ENCODE measurements around the gene MZF1.
A peak's percentile ranks its signal among the peaks of the same experiment; 100 is the strongest.

MZF1 gene

DNA sequence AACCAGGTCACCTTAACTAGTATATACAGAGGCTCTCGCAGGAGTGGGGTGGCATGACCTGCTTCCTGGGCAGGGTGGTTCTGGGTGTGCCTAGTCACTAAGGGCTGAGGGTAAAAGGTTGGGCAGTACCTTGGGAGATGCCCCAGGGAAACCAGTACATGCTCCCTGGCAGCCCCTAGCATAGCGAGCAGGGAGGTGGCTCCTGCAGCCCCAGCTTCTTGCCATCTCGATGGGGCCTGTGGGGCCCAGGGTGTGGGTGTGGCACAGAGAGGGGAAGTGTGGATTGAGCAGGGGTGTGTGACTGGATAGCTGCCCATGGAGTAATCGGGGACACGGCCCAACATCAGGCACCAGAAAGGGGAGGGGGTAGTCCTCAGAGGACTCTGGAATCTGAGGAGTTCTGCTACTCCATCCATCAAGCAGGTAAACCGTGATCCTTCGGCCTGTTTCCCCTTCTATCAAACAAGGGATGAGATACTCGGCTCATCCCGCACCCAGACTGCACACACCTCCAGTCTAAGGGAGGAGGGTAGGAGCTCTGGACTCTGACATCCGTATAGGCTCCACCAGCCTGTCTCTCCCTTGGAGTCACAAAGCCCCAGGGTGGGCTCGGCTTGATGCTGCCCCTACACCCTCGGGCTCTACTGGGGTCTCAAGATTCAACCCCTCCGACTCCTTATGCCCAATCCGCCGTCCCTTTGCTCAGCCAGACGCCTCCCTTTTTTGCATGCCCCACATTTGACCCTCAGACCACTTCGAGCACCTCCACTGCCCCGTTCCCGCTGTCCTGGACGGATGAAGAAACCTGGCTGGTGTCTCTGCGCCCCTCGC, 54.7 kb downstream of the MZF1 start:
- peak overlapping the region; percentile 71 for H3K9ac ChIP-seq (ENCODE audit: low read depth, low read length, poor library complexity)
- H2AFZ ChIP-seq (ENCODE audit: low read length) = peak overlapping the region; percentile 90
- peak overlapping the region; percentile 98 for H3K23ac ChIP-seq (ENCODE audit: low read depth, low read length, poor library complexity)
- H3K18ac ChIP-seq (ENCODE audit: low read length) = peak overlapping the region; percentile 84
- peak overlapping the region; percentile 99 for H2AK5ac ChIP-seq (ENCODE audit: low read depth, low read length)
- DNase-seq (ENCODE audit: low spot score) = no peak
- no peak overlapping the region for H4K8ac ChIP-seq (ENCODE audit: low read depth, low read length)
- no peak overlapping the region for H2BK120ac ChIP-seq (ENCODE audit: low read depth, low read length)
- H2BK5ac ChIP-seq (ENCODE audit: low read length) = peak overlapping the region; percentile 93
- no CpG with 5 or more reads among the region's 22 CpGs for WGBS, 2 donors (ENCODE audit: extremely low coverage in 2 of 2, insufficient read length in 2 of 2, insufficient replicate concordance in 1 of 2)
- no peaks in the 10 kb centered on the region for H3K27me3 ChIP-seq (ENCODE audit: control insufficient read depth in 3 of 3, insufficient read depth in 3 of 3, low read depth in 1 of 3, low read length in 3 of 3)
- H2BK15ac ChIP-seq (ENCODE audit: low read length) = no peak overlapping the region
- H3K36me3 ChIP-seq (replicated peaks in 1 of 2; ENCODE audit: control insufficient read depth in 2 of 2, insufficient read depth in 2 of 2, low read length in 2 of 2) = peaks cover 19 to 37% of the 10 kb centered on the region in 2 donors
- H3K14ac ChIP-seq (ENCODE audit: low read length) = peak overlapping the region; percentile 85
- H4K91ac ChIP-seq (ENCODE audit: low read depth, low read length, poor library complexity) = no peak overlapping the region
- peaks cover 9 to 17% of the 10 kb centered on the region in 2 donors for H3K4me1 ChIP-seq (ENCODE audit: control insufficient read depth in 2 of 2, insufficient read depth in 1 of 2, low read depth in 1 of 2, low read length in 2 of 2)
- peak overlapping the region; percentile 85 for H3K4me2 ChIP-seq (ENCODE audit: insufficient read depth, low read length, poor library complexity, severe bottlenecking)
- no peak overlapping the region for H2BK12ac ChIP-seq (ENCODE audit: low read length)
- no peaks in the 10 kb centered on the region for H3K9me3 ChIP-seq (replicated peaks in 1 of 2; ENCODE audit: control insufficient read depth in 2 of 2, insufficient read depth in 1 of 2, low read depth in 1 of 2, low read length in 2 of 2)
- peak overlapping the region; percentile 99 for H3K4ac ChIP-seq (ENCODE audit: low read length)
- H3K27ac ChIP-seq (replicated peaks; ENCODE audit: low read length) = peak overlapping the region; percentile 94
- peaks cover 14% of the 10 kb centered on the region for H3K79me1 ChIP-seq (ENCODE audit: low read depth, low read length)
- H3K4me3 ChIP-seq (ENCODE audit: low read length in 2 of 2) = peak overlapping the region; percentile 53 to 89

- Histone ChIP-seq H3K36me3 (replicated peaks in 1 of 2; ENCODE audit: control insufficient read depth in 2 of 2, insufficient read depth in 2 of 2, low read length in 2 of 2) (peaks cover 24 to 43% of the 10 kb centered on the region in 2 donors), H2AFZ (ENCODE audit: low read length) (no peak overlapping the region), H4K8ac (ENCODE audit: low read depth, low read length) (no peak overlapping the region), H2BK12ac (ENCODE audit: low read length) (no peak overlapping the region), H3K18ac (ENCODE audit: low read length) (no peak overlapping the region), H3K27ac (replicated peaks; ENCODE audit: low read length) (no peak overlapping the region), H3K4me2 (ENCODE audit: insufficient read depth, low read length, poor library complexity, severe bottlenecking) (no peak overlapping the region), H3K79me1 (ENCODE audit: low read depth, low read length) (peaks cover 14% of the 10 kb centered on the region), H4K91ac (ENCODE audit: low read depth, low read length, poor library complexity) (no peak overlapping the region), H3K4me3 (ENCODE audit: low read length in 2 of 2) (peak overlapping the region; percentile 12 to 27), H2BK5ac (ENCODE audit: low read length) (no peak overlapping the region), H2AK5ac (ENCODE audit: low read depth, low read length) (peak overlapping the region; percentile 54), H2BK120ac (ENCODE audit: low read depth, low read length) (no peak overlapping the region), H2BK15ac (ENCODE audit: low read length) (no peak overlapping the region), H3K4ac (ENCODE audit: low read length) (no peak overlapping the region), H3K23ac (ENCODE audit: low read depth, low read length, poor library complexity) (peak overlapping the region; percentile 63), H3K14ac (ENCODE audit: low read length) (peak overlapping the region; percentile 8), H3K9me3 (replicated peaks in 1 of 2; ENCODE audit: control insufficient read depth in 2 of 2, insufficient read depth in 1 of 2, low read depth in 1 of 2, low read length in 2 of 2) (no peaks in the 10 kb centered on the region), H3K27me3 (ENCODE audit: control insufficient read depth in 3 of 3, insufficient read depth in 3 of 3, low read depth in 1 of 3, low read length in 3 of 3) (no peaks in the 10 kb centered on the region), H3K9ac (ENCODE audit: low read depth, low read length, poor library complexity) (peak overlapping the region; percentile 21), H3K4me1 (ENCODE audit: control insufficient read depth in 2 of 2, insufficient read depth in 1 of 2, low read depth in 1 of 2, low read length in 2 of 2) (peaks cover 9 to 17% of the 10 kb centered on the region in 2 donors)
- no CpG with 5 or more reads among the region's 65 CpGs for WGBS, 2 donors (ENCODE audit: extremely low coverage in 2 of 2, insufficient read length in 2 of 2, insufficient replicate concordance in 1 of 2)
- DNase-seq (ENCODE audit: low spot score) = no peak
Observed at GRCh38 chr19:58516964-58517833, 55.9 kb downstream of the MZF1 start.

DNA sequence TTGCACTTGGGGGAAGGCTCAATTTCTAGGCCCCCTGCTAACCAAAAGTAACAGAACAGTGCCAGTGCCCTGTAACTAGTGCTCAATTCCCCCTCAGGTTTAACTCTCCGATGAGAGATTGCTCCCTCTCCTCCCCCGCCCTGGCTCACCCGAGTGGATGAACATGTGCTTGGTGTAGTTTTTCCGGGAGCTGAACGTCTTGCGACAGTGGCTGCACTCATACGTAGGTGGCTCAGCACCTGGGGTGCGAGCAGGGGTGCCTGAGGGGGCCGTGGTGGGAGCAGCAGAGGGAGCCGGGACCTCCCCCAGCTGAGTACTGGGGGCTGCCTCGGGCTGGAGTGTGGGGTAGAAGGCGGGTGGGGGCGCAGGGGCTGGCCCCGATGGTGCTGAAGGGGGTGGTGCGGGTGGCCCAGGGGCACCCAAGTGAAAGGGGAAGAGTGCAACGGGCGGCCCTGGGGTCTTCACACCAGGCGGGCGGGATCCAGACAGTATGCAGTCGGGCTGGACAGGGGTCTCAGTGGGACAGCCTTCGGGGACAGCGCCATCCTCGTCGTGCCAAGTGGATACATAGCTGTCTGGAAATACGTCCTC, 56.8 kb downstream of the MZF1 start:
- peaks cover 24 to 43% of the 10 kb centered on the region in 2 donors for H3K36me3 ChIP-seq (replicated peaks in 1 of 2; ENCODE audit: control insufficient read depth in 2 of 2, insufficient read depth in 2 of 2, low read length in 2 of 2)
- no peak overlapping the region for H2BK5ac ChIP-seq (ENCODE audit: low read length)
- H3K4me3 ChIP-seq (ENCODE audit: low read length in 2 of 2) = no peak overlapping the region
- no peak overlapping the region for H2BK12ac ChIP-seq (ENCODE audit: low read length)
- H4K91ac ChIP-seq (ENCODE audit: low read depth, low read length, poor library complexity) = no peak overlapping the region
- H3K4me1 ChIP-seq (ENCODE audit: control insufficient read depth in 2 of 2, insufficient read depth in 1 of 2, low read depth in 1 of 2, low read length in 2 of 2) = peaks cover 9 to 17% of the 10 kb centered on the region in 2 donors
- H3K4ac ChIP-seq (ENCODE audit: low read length) = no peak overlapping the region
- no peak overlapping the region for H3K27ac ChIP-seq (replicated peaks; ENCODE audit: low read length)
- no peak overlapping the region for H2BK15ac ChIP-seq (ENCODE audit: low read length)
- no peak for DNase-seq (ENCODE audit: low spot score)
- no peaks in the 10 kb centered on the region for H3K27me3 ChIP-seq (ENCODE audit: control insufficient read depth in 3 of 3, insufficient read depth in 3 of 3, low read depth in 1 of 3, low read length in 3 of 3)
- peak overlapping the region; percentile 54 for H2AK5ac ChIP-seq (ENCODE audit: low read depth, low read length)
- no peak overlapping the region for H2AFZ ChIP-seq (ENCODE audit: low read length)
- H3K4me2 ChIP-seq (ENCODE audit: insufficient read depth, low read length, poor library complexity, severe bottlenecking) = no peak overlapping the region
- no peak overlapping the region for H3K23ac ChIP-seq (ENCODE audit: low read depth, low read length, poor library complexity)
- H4K8ac ChIP-seq (ENCODE audit: low read depth, low read length) = no peak overlapping the region
- H3K79me1 ChIP-seq (ENCODE audit: low read depth, low read length) = peaks cover 14% of the 10 kb centered on the region
- no peak overlapping the region for H2BK120ac ChIP-seq (ENCODE audit: low read depth, low read length)
- H3K18ac ChIP-seq (ENCODE audit: low read length) = no peak overlapping the region
- H3K14ac ChIP-seq (ENCODE audit: low read length) = no peak overlapping the region
- H3K9ac ChIP-seq (ENCODE audit: low read depth, low read length, poor library complexity) = no peak overlapping the region
- H3K9me3 ChIP-seq (replicated peaks in 1 of 2; ENCODE audit: control insufficient read depth in 2 of 2, insufficient read depth in 1 of 2, low read depth in 1 of 2, low read length in 2 of 2) = no peaks in the 10 kb centered on the region
- WGBS, 2 donors (ENCODE audit: extremely low coverage in 2 of 2, insufficient read length in 2 of 2, insufficient replicate concordance in 1 of 2) = no CpG with 5 or more reads among the region's 25 CpGs

Measured in neuronal stem cell (in vitro differentiated cells).